NCI-H1436 (cell line): ENCODE data around the gene FBL.

ENCODE experiments used
- DNase-seq: peaks from one replicate; lab custom pipeline; 2025; lab: John Stamatoyannopoulos, UW

Gene FBL

GRCh38 chr19:39788244-39788643, 57.9 kb downstream of the FBL start:
- DNase-seq: no peak
